GM12878 (cell line): ENCODE data around the gene FAM50A. TPM values are rescaled to one million over a fixed set of nuclear protein-coding genes. Genes with fewer than 3 reads are reported as not detected.

Source experiments
- ATAC-seq: fragments of 200-7000 bp; cut with Tn5 transposase; 3 replicates; pipeline ENCODE4 v1.9.1; 2020; ENCODE audit warnings: mild to moderate bottlenecking, moderate library complexity
- BruUV-seq: library from RNA; stranded (reverse); fragments of 400-500 nt; replicated peaks from 2 replicates; lab custom pipeline; 2021; lab: Mats Ljungman, UMichigan
- CTCF ChIA-PET: fragments of 300-600 bp; sonication (Branson Sonifier 250); formaldehyde crosslinking; extraction: SDS; loops from one replicate; lab custom pipeline; 2021; ENCODE audit warnings: inconsistent platforms; lab: Yijun Ruan, JAX
- POLR2A ChIA-PET: fragments of 350-600 bp; formaldehyde crosslinking; extraction: SDS; loops from one replicate; lab custom pipeline; 2021; ENCODE audit warnings: inconsistent platforms; lab: Charles Lee
- RAD21 ChIA-PET: fragments of 300-600 bp; sonication (Branson Sonifier 250); formaldehyde crosslinking; loops from one replicate; lab custom pipeline; 2023; ENCODE audit warnings: antibody characterized with exemption; ENCODE audit not compliant: unreplicated experiment; lab: Charles Lee
- SMC1A ChIA-PET: fragments of 300-600 bp; sonication (Branson Sonifier 250); formaldehyde crosslinking; loops from one replicate; lab custom pipeline; 2023; ENCODE audit not compliant: unreplicated experiment, uncharacterized antibody; lab: Charles Lee
- DNase-seq: peaks from one replicate; pipeline ENCODE4 v3.0.0-alpha.2; 2011; ENCODE audit warnings: low read depth, low spot score
- FAIRE-seq: peaks from 3 replicates; lab custom pipeline; 2011; peaks lifted over from hg19 to GRCh38; lab: Jason Lieb, UNC
- H2AFZ ChIP-seq: 2 replicates; pipeline ENCODE4 v1.6.0; 2011; ENCODE audit warnings: low read depth, low read length, control low read depth; ENCODE audit not compliant: control insufficient read depth
- H3K27ac ChIP-seq: 2 replicates; pipeline ENCODE4 v1.5.1; 2011; ENCODE audit warnings: control low read depth; ENCODE audit not compliant: control insufficient read depth, insufficient read depth
- H3K27me3 ChIP-seq, 2 experiments: replicated peaks in 1 of 2; 2 replicates each; pipeline versions ENCODE4 v1.6.0 to v1.6.1; 2011; ENCODE audit warnings: low read length in 1 of 2; ENCODE audit not compliant: control insufficient read depth in 2 of 2, insufficient read depth in 2 of 2
- H3K36me3 ChIP-seq, 2 experiments: 2 replicates each; pipeline ENCODE4 v1.5.1; 2011; ENCODE audit warnings: low read length in 1 of 2; ENCODE audit not compliant: control insufficient read depth in 2 of 2, insufficient read depth in 2 of 2
- H3K4me1 ChIP-seq: 2 replicates; pipeline ENCODE4 v1.6.1; 2011; ENCODE audit warnings: mild to moderate bottlenecking, low read length, moderate library complexity, mixed read lengths; ENCODE audit not compliant: control insufficient read depth, insufficient read depth
- H3K4me2 ChIP-seq: 2 replicates; pipeline ENCODE4 v1.6.0; 2011; ENCODE audit warnings: control low read depth; ENCODE audit not compliant: control insufficient read depth, insufficient read depth
- H3K4me3 ChIP-seq: fragments of 200-600 bp; sonication (generic); 2 replicates; pipeline ENCODE4 v1.5.1; 2016
- H3K79me2 ChIP-seq: 2 replicates; pipeline ENCODE4 v1.6.0; 2011; ENCODE audit warnings: low read length; ENCODE audit not compliant: control insufficient read depth, insufficient read depth
- H3K9ac ChIP-seq: 2 replicates; pipeline ENCODE4 v1.8.0; 2011; ENCODE audit warnings: low read length, control low read depth, mixed read lengths; ENCODE audit not compliant: control insufficient read depth, insufficient read depth
- H3K9me3 ChIP-seq: replicated peaks from 3 replicates; pipeline ENCODE4 v1.5.1; 2011; ENCODE audit warnings: mild to moderate bottlenecking, low read length; ENCODE audit not compliant: control insufficient read depth, insufficient read depth
- H4K20me1 ChIP-seq: 2 replicates; pipeline ENCODE4 v1.6.0; 2011; ENCODE audit not compliant: control insufficient read depth, insufficient read depth
- BRCA1 ChIP-seq: IDR thresholded peaks from 2 replicates; pipeline ENCODE4 v1.6.1; 2011; ENCODE audit warnings: low read depth, low read length, improper control_type of control experiment
- CHD4 ChIP-seq: fragments of 200-600 bp; sonication (generic); IDR thresholded peaks from 2 replicates; pipeline ENCODE4 v1.6.1; 2016; ENCODE audit warnings: mild to moderate bottlenecking
- MTA3 ChIP-seq: IDR thresholded peaks from 2 replicates; pipeline ENCODE4 v1.6.1; 2012; ENCODE audit warnings: low read length, inconsistent platforms, borderline replicate concordance
- MXI1 ChIP-seq: fragments of 150-350 bp; IDR thresholded peaks from 2 replicates; pipeline ENCODE4 v1.6.1; 2011; ENCODE audit warnings: low read depth, mild to moderate bottlenecking, inconsistent platforms, low read length, improper control_type of control experiment
- RUNX3 ChIP-seq: IDR thresholded peaks from 2 replicates; pipeline ENCODE4 v1.6.1; 2012; ENCODE audit warnings: low read length, inconsistent platforms
- SP1 ChIP-seq: IDR thresholded peaks from one replicate; pipeline ENCODE4 v1.6.1; 2011; ENCODE audit warnings: low read depth, low read length
- ZBTB11 ChIP-seq: fragments of 450-650 bp; formaldehyde crosslinking; IDR thresholded peaks from 2 replicates; pipeline ENCODE4 v1.5.0; 2022; ENCODE audit warnings: mild to moderate bottlenecking, missing genetic modification characterization
- WGBS: methylation state at CpG from one replicate; pipeline ENCODE4 v1.1.6; 2016; ENCODE audit warnings: low lambda C conversion rate; ENCODE audit not compliant: insufficient replicate concordance, insufficient coverage; ENCODE audit errors: missing lambda C conversion rate; 5-methylcytosine and 5-hydroxymethylcytosine counted together
- in situ Hi-C: fragments of 300-500 bp; cut with MboI; formaldehyde crosslinking; loops from 9 replicates; pipeline ENCODE4 v1.14.3; 2018; ENCODE audit warnings: mixed read lengths
- intact Hi-C: fragments of 100-400 bp; cut with micrococcal nuclease; formaldehyde crosslinking; loops from one replicate; pipeline ENCODE4 v1.14.2; 2022; ENCODE audit not compliant: unreplicated experiment
- polyA plus RNA-seq, 11 experiments: library from polyadenylated mRNA; depleted of rRNA in 4 of 11; unstranded in 6 of 11; stranded (reverse) in 5 of 11; fragments of >200 nt; fragmentation: Nextera tagmentation in 4 of 11; fragmentation: Illumina TruSeq in 1 of 11; extraction: Ambion mirVana in 4 of 11; extraction: Trizol in 1 of 11; gene quantifications; 1 replicate in 1 of 11; 2 replicates in 10 of 11; pipeline versions ENCODE4 v1.2.1 to v1.2.3, GENCODE V29; 2011 to 2016; ENCODE audit warnings: inconsistent platforms in 2 of 11, missing spikeins in 2 of 11, low read depth in 1 of 11
- total RNA-seq, 4 experiments: library from RNA; depleted of rRNA in 3 of 4; stranded (reverse); fragments of >200 nt in 3 of 4; fragmentation: Illumina TruSeq in 1 of 4; extraction: Trizol in 1 of 4; gene quantifications; 2 replicates each; pipeline versions ENCODE4 v1.2.1 to v1.2.3, GENCODE V29; 2013 to 2021

Gene FAM50A
- total and polyA plus RNA-seq, 10 of the 15 experiments (the other 5 are each of a cell fraction or from before 2014, with no cell fraction given) = 4.2 to 46.7 (median 34.6) TPM

DNA sequence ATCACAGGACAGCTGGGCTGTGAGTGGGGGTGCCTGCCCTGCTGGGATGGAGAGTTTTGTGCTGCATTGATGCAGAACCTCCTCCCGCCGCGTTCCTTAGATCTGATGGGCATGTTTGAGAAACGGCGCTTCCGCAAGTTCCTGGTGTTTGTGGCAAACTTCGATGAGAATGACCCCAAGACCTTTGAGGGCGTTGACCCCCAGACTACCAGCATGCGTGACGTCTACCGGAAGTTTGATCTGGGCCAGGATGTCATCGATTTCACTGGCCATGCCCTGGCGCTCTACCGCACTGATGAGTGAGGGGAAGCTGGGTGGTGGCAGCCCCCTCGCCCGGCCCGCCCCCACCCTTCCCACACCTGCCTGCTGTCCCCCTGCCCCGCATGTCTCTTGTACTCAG, 4.1 kb upstream of the FAM50A start:
- H3K27ac ChIP-seq = no peak overlapping the region
- BruUV-seq = no TSS peak
- no peak for ATAC-seq
- H4K20me1 ChIP-seq = no peaks in the 10 kb centered on the region
- H3K36me3 ChIP-seq = peaks cover 0 to 5% of the 10 kb centered on the region in 2 experiments; a peak in 1 of 4 replicates
- SMC1A ChIA-PET = no interaction called here
- no peak overlapping the region for H3K4me3 ChIP-seq
- CTCF ChIA-PET = no interaction called here
- in situ Hi-C loops (no loop called here), intact Hi-C loops (loop anchor here (5.0 kb wide), 2 partner anchors 37 to 43 kb away; partner anchors contain the start of genes LAGE3 and RPL10)
- 83% methylated on average over 18 of the region's 18 CpGs for WGBS
- no peak for DNase-seq
- no peaks in the 10 kb centered on the region for H3K9me3 ChIP-seq
- H3K9ac ChIP-seq = no peak overlapping the region
- no peaks in the 10 kb centered on the region for H3K27me3 ChIP-seq
- FAIRE-seq = no peak
- 0 out of 2 replicates have a peak, but pooled peaks cover under 1% of the 10 kb centered on the region for H3K4me1 ChIP-seq
- no peak overlapping the region for H3K4me2 ChIP-seq
- peaks cover 26% of the 10 kb centered on the region for H3K79me2 ChIP-seq
- POLR2A ChIA-PET = interaction anchor here (1.7 kb wide), 1 partner anchor 12 kb away, joined by 3 read pairs; no protein-coding TSS in a partner anchor
- TF ChIP-seq BRCA1 (no peak), CHD4 (no peak), MTA3 (no peak), MXI1 (no peak), RUNX3 (no peak), SP1 (no peak), ZBTB11 (no peak)
- H2AFZ ChIP-seq = no peak overlapping the region
- RAD21 ChIA-PET = interaction anchor here (0.6 kb wide), 1 partner anchor 15 kb away, joined by 3 read pairs; no protein-coding TSS in a partner anchor
